ENCODE measurements around the gene PARP2.
A peak's percentile ranks its signal among the peaks of the same experiment; 100 is the strongest.

The PARP2 gene

GRCh38 chr14:20400965-20401593 is 57.6 kb downstream of the PARP2 start:
- H3K4me3 ChIP-seq (ENCODE audit: low read length) = no peak overlapping the region
- peaks cover 13% of the 10 kb centered on the region; the same call in 1 of the 2 replicates for H3K4me1 ChIP-seq (ENCODE audit: low read length)
- H3K9me3 ChIP-seq (replicated peaks; ENCODE audit: insufficient read depth, low read length) = no peaks in the 10 kb centered on the region
- TF ChIP-seq EZH2 (optimal IDR thresholded peaks at IDR 0.05; ENCODE audit: low read depth, low read length) = no peak
- no peak for TF ChIP-seq EZH2phosphoT487 (IDR thresholded peaks at IDR 0.05; ENCODE audit: low read length)
- TF ChIP-seq CTCF (IDR thresholded peaks at IDR 0.05; ENCODE audit: low read length) = no peak
- no peaks in the 10 kb centered on the region for H3K79me2 ChIP-seq (ENCODE audit: low read length)
- H4K20me1 ChIP-seq (ENCODE audit: insufficient read depth, low read length) = no peaks in the 10 kb centered on the region
- peak overlapping the region; percentile 32; the same call in 1 of the 2 replicates for H3K27ac ChIP-seq (ENCODE audit: low read length)
- no peak overlapping the region for H2AFZ ChIP-seq (ENCODE audit: low read length)
- no peaks in the 10 kb centered on the region for H3K36me3 ChIP-seq (replicated peaks; ENCODE audit: insufficient read depth, low read length)
- DNase-seq = peak; percentile 19
- H3K9ac ChIP-seq (ENCODE audit: low read length) = no peak overlapping the region
- H3K4me2 ChIP-seq (ENCODE audit: low read depth, low read length) = peak overlapping the region; percentile 9
- no peaks in the 10 kb centered on the region for H3K9me2 ChIP-seq (replicated peaks; ENCODE audit: insufficient read depth, low read length)
- H3K27me3 ChIP-seq (replicated peaks; ENCODE audit: insufficient read depth, low read length) = no peaks in the 10 kb centered on the region
- H3F3A ChIP-seq (ENCODE audit: insufficient read depth, low read length) = no peaks in the 10 kb centered on the region

GRCh38 chr14:20403521-20403920 is 60.1 kb downstream of the PARP2 start:
- H3K36me3 ChIP-seq (replicated peaks; ENCODE audit: insufficient read depth, low read length) = no peaks in the 10 kb centered on the region
- TF ChIP-seq EZH2 (optimal IDR thresholded peaks at IDR 0.05; ENCODE audit: low read depth, low read length) (no peak), EZH2phosphoT487 (IDR thresholded peaks at IDR 0.05; ENCODE audit: low read length) (no peak), CTCF (IDR thresholded peaks at IDR 0.05; ENCODE audit: low read length) (no peak)
- DNase-seq = no peak
- no peak overlapping the region for H3K9ac ChIP-seq (ENCODE audit: low read length)
- no peaks in the 10 kb centered on the region for H3K9me2 ChIP-seq (replicated peaks; ENCODE audit: insufficient read depth, low read length)
- H3F3A ChIP-seq (ENCODE audit: insufficient read depth, low read length) = no peaks in the 10 kb centered on the region
- no peak overlapping the region for H2AFZ ChIP-seq (ENCODE audit: low read length)
- no peaks in the 10 kb centered on the region for H3K9me3 ChIP-seq (replicated peaks; ENCODE audit: insufficient read depth, low read length)
- no peaks in the 10 kb centered on the region for H3K79me2 ChIP-seq (ENCODE audit: low read length)
- no peaks in the 10 kb centered on the region for H3K27me3 ChIP-seq (replicated peaks; ENCODE audit: insufficient read depth, low read length)
- no peak overlapping the region for H3K4me2 ChIP-seq (ENCODE audit: low read depth, low read length)
- no peak overlapping the region for H3K27ac ChIP-seq (ENCODE audit: low read length)
- H3K4me1 ChIP-seq (ENCODE audit: low read length) = peaks cover 13% of the 10 kb centered on the region; the same call in 1 of the 2 replicates
- H3K4me3 ChIP-seq (ENCODE audit: low read length) = no peak overlapping the region
- H4K20me1 ChIP-seq (ENCODE audit: insufficient read depth, low read length) = no peaks in the 10 kb centered on the region
